AG09309 (cell line): ENCODE data around the gene SCD.

Experiments used
- DNase-seq: peaks from one replicate; pipeline ENCODE4 v3.0.0-alpha.2; 2010; ENCODE audit warnings: low read depth
- H3K4me3 ChIP-seq: 2 replicates; pipeline ENCODE4 v1.5.1; 2011; ENCODE audit warnings: mild to moderate bottlenecking, low read depth, low read length, moderate library complexity; ENCODE audit not compliant: control insufficient read depth
- CTCF ChIP-seq: IDR thresholded peaks from 2 replicates; pipeline ENCODE4 v1.5.1; 2011; ENCODE audit warnings: mild to moderate bottlenecking, low read depth, low read length, inconsistent platforms; ENCODE audit not compliant: insufficient read depth, control insufficient read depth; ENCODE audit errors: missing control alignments

Gene SCD

GRCh38 chr10:100377830-100378229 is 30.8 kb downstream of the SCD start:
- no peak for DNase-seq

GRCh38 chr10:100380400-100380799 is 33.4 kb downstream of the SCD start:
- no peak for TF ChIP-seq CTCF
- no peak overlapping the region for H3K4me3 ChIP-seq
- no peak for DNase-seq

More at GRCh38 chr10:100377830-100378229, 30.8 kb downstream of the SCD start:
- no peak overlapping the region for H3K4me3 ChIP-seq
- no peak for TF ChIP-seq CTCF

- no peak overlapping the region for H3K4me3 ChIP-seq
- DNase-seq: no peak
- no peak for TF ChIP-seq CTCF
These were observed 35.5 kb downstream of the SCD start for GRCh38 chr10:100382553-100382952.

GRCh38 chr10:100383251-100383650 is 36.2 kb downstream of the SCD start:
- no peak for DNase-seq
- no peak for TF ChIP-seq CTCF
- H3K4me3 ChIP-seq: no peak overlapping the region

- TF ChIP-seq CTCF: no peak
- H3K4me3 ChIP-seq: no peak overlapping the region
- no peak for DNase-seq
These were observed 44.4 kb downstream of the SCD start for GRCh38 chr10:100391163-100392002.

- DNase-seq: no peak
- no peak overlapping the region for H3K4me3 ChIP-seq
These were observed 45.6 kb downstream of the SCD start for GRCh38 chr10:100392686-100393003.

More at GRCh38 chr10:100392686-100393003, 45.6 kb downstream of the SCD start:
- no peak for TF ChIP-seq CTCF
